IPS DF 4.7 (cell line): ENCODE data around the gene PEX3.
A peak's percentile ranks its signal among the peaks of the same experiment; 100 is the strongest.
"Not testable (repeated sequence)": the region's sequence is repeated elsewhere in the genome, so short reads cannot be mapped to it uniquely, and the experiment has no call there.

ENCODE experiments used
- DNase-seq: peaks from one replicate; pipeline ENCODE4 v3.0.0-alpha.2; 2013; ENCODE audit warnings: low spot score; ENCODE audit errors: extremely low read depth

The PEX3 gene

DNA sequence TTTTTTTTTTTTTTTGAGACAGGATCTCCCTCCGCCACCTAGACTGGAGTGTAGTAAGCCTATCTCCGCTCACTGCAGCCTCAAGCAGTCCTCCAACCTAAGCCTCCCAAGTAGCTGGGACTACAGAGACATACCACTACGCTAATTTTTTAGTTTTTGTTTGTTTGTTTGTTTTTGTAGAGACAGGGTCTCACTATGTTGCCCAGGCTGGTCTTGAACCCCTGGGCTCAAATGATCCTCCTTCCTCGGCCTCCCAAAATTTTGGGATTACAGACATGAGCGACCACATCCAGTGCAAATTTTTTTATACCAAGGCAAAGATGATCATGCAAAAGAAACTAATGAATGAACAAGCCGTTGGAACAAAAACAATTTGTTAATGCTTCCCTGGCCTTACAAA is 55.6 kb downstream of the PEX3 start:
- no peak for DNase-seq

DNA sequence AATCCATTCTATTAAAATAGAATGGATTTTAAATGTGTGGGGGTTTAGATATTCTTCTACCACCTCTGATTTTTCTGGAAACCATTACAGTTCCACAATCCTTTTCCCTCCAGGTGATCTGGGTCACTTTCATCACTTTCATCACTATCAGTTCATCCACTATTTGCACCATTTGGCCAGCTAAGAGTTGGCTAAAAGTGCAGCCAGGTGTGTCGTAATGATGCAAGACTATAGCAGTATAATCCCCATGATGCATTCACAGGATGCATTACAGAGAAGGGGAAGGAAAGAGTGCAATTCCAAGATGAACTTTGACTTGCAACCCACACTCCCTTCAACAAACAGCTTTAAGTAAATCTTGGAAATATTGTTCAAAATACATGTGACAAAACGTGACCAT is 56.0 kb downstream of the PEX3 start:
- DNase-seq: no peak

- DNase-seq: no peak
Observed at GRCh38 chr6:143507358-143508145, 56.9 kb downstream of the PEX3 start.

DNA sequence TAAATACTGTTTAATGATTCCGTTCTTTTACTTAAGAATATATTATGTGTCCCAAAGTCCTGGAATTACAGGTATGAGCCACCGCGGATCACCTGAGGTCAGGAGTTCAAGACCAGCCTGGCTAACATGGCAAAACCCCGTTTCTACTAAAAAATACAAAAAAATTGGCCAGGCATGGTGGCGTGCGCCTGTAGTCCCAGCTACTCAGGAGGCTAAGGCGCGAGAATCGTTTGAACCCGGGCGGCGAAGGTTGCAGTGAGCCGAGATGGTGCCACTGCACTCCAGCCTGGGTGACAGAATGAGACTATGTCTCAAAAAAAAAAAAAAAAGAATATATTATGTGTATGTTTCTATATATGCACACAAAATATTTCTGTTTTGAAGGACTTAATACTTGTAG is 59.7 kb downstream of the PEX3 start:
- DNase-seq: not testable (repeated sequence)

GRCh38 chr6:143510991-143511891 is 60.6 kb downstream of the PEX3 start, which contains the start of gene FUCA2:
Gene FUCA2, minus strand, starts transcription at chr6:143511720. Its CDS starts 86 bp downstream, at chr6:143511634.
- peak; percentile 64 for DNase-seq

DNA sequence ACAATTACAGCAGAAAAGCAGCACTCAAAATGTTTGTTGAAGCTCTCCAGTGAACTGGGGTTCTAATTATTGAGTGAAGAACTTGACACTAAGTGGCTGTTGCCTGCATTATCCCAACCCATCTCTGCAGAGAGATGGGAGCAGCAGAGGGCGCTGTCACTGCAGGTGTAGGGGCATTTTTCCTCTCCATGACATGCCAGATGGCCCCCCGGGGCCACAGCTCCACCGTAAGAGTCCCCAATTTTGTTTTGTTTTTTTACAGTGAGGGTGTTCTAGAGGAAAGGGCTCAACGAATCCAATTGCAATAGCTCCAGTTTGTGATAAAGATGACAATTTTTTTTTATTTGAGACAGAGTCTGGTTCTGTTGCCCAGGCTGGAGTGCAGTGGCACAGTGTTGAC is 62.8 kb downstream of the PEX3 start:
- no peak for DNase-seq

DNA sequence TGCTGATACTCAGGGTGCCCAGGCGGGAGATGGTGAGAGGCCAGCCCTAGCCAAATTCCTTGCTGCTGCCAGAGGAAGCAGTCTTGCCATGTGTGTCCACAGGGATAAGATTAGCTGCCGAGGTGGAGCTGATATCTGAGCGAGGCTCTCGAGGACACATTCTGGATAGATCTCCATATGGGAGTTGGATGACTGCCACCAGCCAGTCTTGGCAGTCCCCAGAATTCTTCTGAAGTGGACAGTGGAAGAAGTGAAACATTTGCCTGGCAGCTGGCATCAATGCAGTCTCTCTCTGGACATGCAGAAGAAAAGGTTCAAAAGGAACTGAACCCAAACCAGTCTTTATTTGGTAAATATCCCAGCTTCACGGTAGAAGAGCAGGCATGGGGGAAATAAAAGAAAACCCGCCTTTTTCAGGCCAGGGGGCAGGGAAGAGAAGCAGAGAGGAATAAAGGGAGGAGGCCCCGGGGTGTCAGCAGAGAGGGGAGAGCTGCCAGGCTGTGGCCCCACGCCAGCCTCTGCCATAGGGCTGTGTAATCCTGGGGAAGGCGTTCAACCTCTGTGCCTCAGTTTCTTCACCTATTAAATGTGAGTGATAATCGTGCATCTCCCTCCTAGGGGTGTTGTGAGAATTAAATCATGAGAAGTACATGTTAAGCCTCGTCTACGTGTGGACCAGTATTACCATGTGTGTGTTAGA is 64.6 kb downstream of the PEX3 start:
- no peak for DNase-seq

DNA sequence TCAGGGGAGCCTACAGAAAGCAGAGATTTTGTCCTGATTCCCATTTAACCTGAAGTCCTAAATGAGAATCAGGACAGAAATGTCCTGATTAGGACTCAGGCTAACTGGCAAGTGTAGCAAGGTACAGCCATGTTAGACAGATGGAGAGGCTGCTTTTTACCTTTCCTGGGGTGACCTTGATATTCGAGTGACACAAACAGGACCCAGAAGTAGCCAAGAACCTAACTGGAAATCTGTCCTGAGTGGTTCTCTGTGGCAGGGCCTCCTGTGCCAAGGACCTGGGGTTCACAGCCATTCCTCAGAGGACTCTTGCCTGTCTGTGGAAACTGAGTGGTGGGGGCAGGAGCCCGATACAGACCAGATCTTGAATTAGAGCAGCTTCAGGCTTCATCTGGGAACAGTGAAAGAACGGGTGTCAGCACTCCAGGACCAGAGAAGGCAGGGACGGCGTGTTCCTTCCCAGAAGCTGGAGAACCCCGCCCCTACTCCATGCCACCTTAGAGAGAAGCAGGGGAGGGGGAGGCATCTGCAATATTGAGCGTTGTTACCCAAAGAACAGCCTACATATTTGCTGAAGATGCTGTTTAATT is 65.3 kb downstream of the PEX3 start:
- no peak for DNase-seq

- no peak for DNase-seq
Observed at GRCh38 chr6:143516690-143517446, 66.3 kb downstream of the PEX3 start.

DNA sequence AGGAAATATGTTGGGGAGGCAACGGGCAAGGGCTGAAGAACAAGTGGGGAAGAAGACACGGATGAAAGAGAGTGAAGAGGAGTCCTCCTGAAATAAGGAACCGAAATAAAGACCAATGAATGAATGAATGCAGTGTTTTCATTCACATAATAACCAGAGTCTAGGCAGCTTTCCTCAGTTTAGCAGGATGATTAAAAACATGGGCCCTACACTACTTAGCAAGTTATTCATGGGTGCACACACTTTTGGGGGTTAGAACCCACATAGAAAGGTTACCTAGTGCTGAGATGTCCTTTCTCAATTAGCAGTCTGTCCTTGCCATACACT is 66.8 kb downstream of the PEX3 start:
- DNase-seq: no peak

GRCh38 chr6:143522039-143522600 is 71.5 kb downstream of the PEX3 start:
- DNase-seq: no peak

GRCh38 chr6:143525356-143525755 is 74.8 kb downstream of the PEX3 start:
- no peak for DNase-seq

- DNase-seq: no peak
Observed at GRCh38 chr6:143527677-143528076, 77.1 kb downstream of the PEX3 start.

DNA sequence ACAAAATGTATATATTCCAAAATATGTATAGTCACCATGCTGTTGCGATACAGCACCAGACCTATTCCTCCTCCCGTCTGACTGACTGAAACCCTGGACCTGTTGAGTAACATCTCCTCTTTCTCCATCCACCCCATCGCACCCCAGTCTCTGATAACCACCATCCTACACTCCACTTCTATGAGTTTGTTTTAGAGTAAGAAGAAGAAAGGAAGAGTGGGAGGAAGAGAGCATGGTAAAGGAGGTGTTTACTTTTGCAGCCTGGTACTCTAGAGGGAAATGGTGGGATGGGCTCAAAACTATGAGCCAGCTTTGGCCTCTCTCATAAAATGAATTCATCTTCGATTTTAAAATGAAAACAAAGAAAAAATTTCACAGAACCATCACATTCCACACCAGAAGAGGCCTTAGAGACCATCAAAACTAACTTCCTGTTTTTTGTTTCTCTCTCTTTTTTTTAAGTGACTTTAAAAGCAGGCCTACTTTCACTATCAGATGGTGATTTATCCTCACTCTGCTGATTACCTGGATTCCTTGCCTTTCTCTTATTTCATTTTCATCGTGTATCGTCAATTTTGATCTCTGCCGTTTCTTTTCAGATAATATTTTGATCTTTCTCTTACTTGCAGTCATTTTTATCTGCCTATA is 77.7 kb downstream of the PEX3 start:
- DNase-seq: no peak

- DNase-seq: no peak
Observed at GRCh38 chr6:143529095-143529494, 78.5 kb downstream of the PEX3 start.

DNA sequence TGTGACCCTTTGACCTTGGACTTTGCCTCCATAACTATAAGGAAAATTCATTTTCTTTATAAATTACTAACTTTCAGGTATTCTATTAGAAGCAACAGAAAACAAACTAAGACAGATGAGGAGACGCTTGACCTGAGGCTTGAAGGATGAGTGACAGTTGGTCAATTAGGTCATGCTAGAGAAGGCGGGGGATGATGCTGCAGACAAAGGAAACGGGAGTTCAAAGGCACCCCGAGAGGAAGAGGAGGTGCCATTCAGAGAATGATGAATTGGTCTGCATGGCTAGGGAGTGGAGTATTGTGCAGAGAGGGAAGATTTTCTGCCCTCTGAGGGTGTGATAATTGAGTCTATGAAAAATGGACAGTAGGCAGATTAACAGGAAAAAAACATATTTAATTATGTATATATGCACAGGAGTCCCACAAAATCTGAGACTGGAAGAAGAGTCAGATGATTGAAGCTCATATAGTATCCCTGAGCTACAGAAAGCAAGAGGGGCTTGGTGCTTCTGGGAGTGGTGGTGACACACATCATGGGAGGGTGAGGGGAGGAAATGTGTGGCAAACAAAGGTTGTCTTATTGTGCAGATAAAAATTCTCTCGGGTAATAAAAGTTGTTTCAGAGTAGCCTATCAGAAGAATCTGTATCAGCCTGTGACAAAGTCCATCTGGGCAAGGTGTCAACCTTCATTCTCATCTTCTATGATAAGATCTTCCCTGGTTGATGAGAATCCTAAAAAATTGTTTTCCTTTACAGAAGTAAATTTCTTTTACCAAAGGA is 81.3 kb downstream of the PEX3 start:
- DNase-seq: no peak

DNA sequence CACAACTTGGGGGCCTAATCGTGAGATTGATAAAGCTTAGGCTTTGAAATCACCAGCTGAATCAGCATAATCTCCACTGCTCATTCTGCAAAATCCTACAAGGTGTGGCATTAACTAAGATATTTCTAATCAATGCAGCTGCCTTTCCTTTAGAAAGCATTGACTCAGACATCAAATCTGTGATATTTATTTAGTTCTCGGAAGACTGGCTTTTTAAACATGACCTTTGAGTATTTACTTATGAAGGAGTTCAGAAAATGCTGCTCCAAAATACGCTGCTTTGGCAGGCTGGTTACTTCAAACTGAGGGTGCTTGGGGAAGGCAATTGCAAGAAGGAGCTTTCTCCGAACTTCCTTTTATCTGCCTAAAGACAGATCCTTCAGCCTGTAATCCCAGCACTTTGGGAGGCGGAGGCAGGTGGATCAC is 84.6 kb downstream of the PEX3 start:
- DNase-seq: no peak

DNA sequence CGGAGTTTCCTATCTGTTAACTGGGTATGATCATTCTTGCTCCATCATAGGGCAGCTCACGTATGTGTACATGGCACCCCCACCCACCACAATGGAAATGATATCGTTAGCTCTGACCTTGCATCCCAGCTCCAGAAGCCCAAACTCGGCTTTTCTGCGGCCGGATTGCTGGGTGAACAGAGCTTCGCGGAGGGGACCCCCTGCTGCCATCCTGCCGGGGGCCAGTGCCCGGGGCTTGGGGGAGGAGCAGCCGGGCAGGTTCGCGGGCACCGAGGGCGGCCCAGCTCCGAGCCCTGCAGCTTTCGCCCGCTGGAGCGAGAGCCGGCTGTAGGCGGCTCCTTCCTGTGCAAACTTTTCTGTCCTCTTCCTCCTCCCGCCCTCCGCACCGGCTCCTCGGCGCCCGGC is 85.9 kb downstream of the PEX3 start:
- no peak for DNase-seq
